GM12878 (cell line): ENCODE results near the gene PREX1. TPM values are rescaled to one million over a fixed set of nuclear protein-coding genes. Genes with fewer than 3 reads are reported as not detected.
A peak's percentile ranks its signal among the peaks of the same experiment; 100 is the strongest.

Experiments
- ATAC-seq: fragments of 200-7000 bp; cut with Tn5 transposase; 3 replicates; pipeline ENCODE4 v1.9.1; 2020; ENCODE audit warnings: mild to moderate bottlenecking, moderate library complexity
- BruUV-seq: library from RNA; stranded (reverse); fragments of 400-500 nt; replicated peaks from 2 replicates; lab custom pipeline; 2021; lab: Mats Ljungman, UMichigan
- CTCF ChIA-PET: fragments of 300-600 bp; sonication (Branson Sonifier 250); formaldehyde crosslinking; extraction: SDS; loops from one replicate; lab custom pipeline; 2021; ENCODE audit warnings: inconsistent platforms; lab: Yijun Ruan, JAX
- POLR2A ChIA-PET: fragments of 350-600 bp; formaldehyde crosslinking; extraction: SDS; loops from one replicate; lab custom pipeline; 2021; ENCODE audit warnings: inconsistent platforms; lab: Charles Lee
- RAD21 ChIA-PET: fragments of 300-600 bp; sonication (Branson Sonifier 250); formaldehyde crosslinking; loops from one replicate; lab custom pipeline; 2023; ENCODE audit warnings: antibody characterized with exemption; ENCODE audit not compliant: unreplicated experiment; lab: Charles Lee
- SMC1A ChIA-PET: fragments of 300-600 bp; sonication (Branson Sonifier 250); formaldehyde crosslinking; loops from one replicate; lab custom pipeline; 2023; ENCODE audit not compliant: unreplicated experiment, uncharacterized antibody; lab: Charles Lee
- DNase-seq: peaks from one replicate; pipeline ENCODE4 v3.0.0-alpha.2; 2011; ENCODE audit warnings: low read depth, low spot score
- FAIRE-seq: peaks from 3 replicates; lab custom pipeline; 2011; peaks lifted over from hg19 to GRCh38; lab: Jason Lieb, UNC
- H2AFZ ChIP-seq: 2 replicates; pipeline ENCODE4 v1.6.0; 2011; ENCODE audit warnings: low read depth, low read length, control low read depth; ENCODE audit not compliant: control insufficient read depth
- H3K27ac ChIP-seq: 2 replicates; pipeline ENCODE4 v1.5.1; 2011; ENCODE audit warnings: control low read depth; ENCODE audit not compliant: control insufficient read depth, insufficient read depth
- H3K27me3 ChIP-seq, 2 experiments: replicated peaks in 1 of 2; 2 replicates each; pipeline versions ENCODE4 v1.6.0 to v1.6.1; 2011; ENCODE audit warnings: low read length in 1 of 2; ENCODE audit not compliant: control insufficient read depth in 2 of 2, insufficient read depth in 2 of 2
- H3K36me3 ChIP-seq, 2 experiments: 2 replicates each; pipeline ENCODE4 v1.5.1; 2011; ENCODE audit warnings: low read length in 1 of 2; ENCODE audit not compliant: control insufficient read depth in 2 of 2, insufficient read depth in 2 of 2
- H3K4me1 ChIP-seq: 2 replicates; pipeline ENCODE4 v1.6.1; 2011; ENCODE audit warnings: mild to moderate bottlenecking, low read length, moderate library complexity, mixed read lengths; ENCODE audit not compliant: control insufficient read depth, insufficient read depth
- H3K4me2 ChIP-seq: 2 replicates; pipeline ENCODE4 v1.6.0; 2011; ENCODE audit warnings: control low read depth; ENCODE audit not compliant: control insufficient read depth, insufficient read depth
- H3K4me3 ChIP-seq: fragments of 200-600 bp; sonication (generic); 2 replicates; pipeline ENCODE4 v1.5.1; 2016
- H3K79me2 ChIP-seq: 2 replicates; pipeline ENCODE4 v1.6.0; 2011; ENCODE audit warnings: low read length; ENCODE audit not compliant: control insufficient read depth, insufficient read depth
- H3K9ac ChIP-seq: 2 replicates; pipeline ENCODE4 v1.8.0; 2011; ENCODE audit warnings: low read length, control low read depth, mixed read lengths; ENCODE audit not compliant: control insufficient read depth, insufficient read depth
- H3K9me3 ChIP-seq: replicated peaks from 3 replicates; pipeline ENCODE4 v1.5.1; 2011; ENCODE audit warnings: mild to moderate bottlenecking, low read length; ENCODE audit not compliant: control insufficient read depth, insufficient read depth
- H4K20me1 ChIP-seq: 2 replicates; pipeline ENCODE4 v1.6.0; 2011; ENCODE audit not compliant: control insufficient read depth, insufficient read depth
- HSF1 ChIP-seq: fragments of 150-350 bp; IDR thresholded peaks from 2 replicates; pipeline ENCODE4 v1.6.1; 2014; ENCODE audit warnings: mild to moderate bottlenecking, low read depth, low read length
- KAT2A ChIP-seq: conservative IDR thresholded peaks from 2 replicates; pipeline ENCODE4 v1.6.1; 2011; ENCODE audit warnings: low read depth, low read length; ENCODE audit not compliant: control insufficient read depth
- NFXL1 ChIP-seq: fragments of 450-650 bp; IDR thresholded peaks from 2 replicates; pipeline ENCODE4 v1.6.1; 2017; ENCODE audit warnings: antibody characterized with exemption, mild to moderate bottlenecking, borderline replicate concordance
- POLR2A ChIP-seq: IDR thresholded peaks from 2 replicates; pipeline ENCODE4 v1.6.1; 2011; ENCODE audit warnings: low read depth, mild to moderate bottlenecking, low read length
- TAF1 ChIP-seq: IDR thresholded peaks from 2 replicates; pipeline ENCODE4 v1.6.1; 2011; ENCODE audit warnings: mild to moderate bottlenecking, low read depth, low read length, borderline replicate concordance
- TCF12 ChIP-seq: IDR thresholded peaks from 2 replicates; pipeline ENCODE4 v1.6.1; 2011; ENCODE audit warnings: low read depth, mild to moderate bottlenecking, low read length
- ZNF384 ChIP-seq: IDR thresholded peaks from 2 replicates; pipeline ENCODE4 v1.6.1; 2012; ENCODE audit warnings: low read depth, mild to moderate bottlenecking, low read length, improper control_type of control experiment, borderline replicate concordance
- WGBS: methylation state at CpG from one replicate; pipeline ENCODE4 v1.1.6; 2016; ENCODE audit warnings: low lambda C conversion rate; ENCODE audit not compliant: insufficient replicate concordance, insufficient coverage; ENCODE audit errors: missing lambda C conversion rate; 5-methylcytosine and 5-hydroxymethylcytosine counted together
- in situ Hi-C: fragments of 300-500 bp; cut with MboI; formaldehyde crosslinking; loops from 9 replicates; pipeline ENCODE4 v1.14.3; 2018; ENCODE audit warnings: mixed read lengths
- intact Hi-C: fragments of 100-400 bp; cut with micrococcal nuclease; formaldehyde crosslinking; loops from one replicate; pipeline ENCODE4 v1.14.2; 2022; ENCODE audit not compliant: unreplicated experiment
- polyA plus RNA-seq, 11 experiments: library from polyadenylated mRNA; depleted of rRNA in 4 of 11; unstranded in 6 of 11; stranded (reverse) in 5 of 11; fragments of >200 nt; fragmentation: Nextera tagmentation in 4 of 11; fragmentation: Illumina TruSeq in 1 of 11; extraction: Ambion mirVana in 4 of 11; extraction: Trizol in 1 of 11; gene quantifications; 1 replicate in 1 of 11; 2 replicates in 10 of 11; pipeline versions ENCODE4 v1.2.1 to v1.2.3, GENCODE V29; 2011 to 2016; ENCODE audit warnings: inconsistent platforms in 2 of 11, missing spikeins in 2 of 11, low read depth in 1 of 11
- total RNA-seq, 4 experiments: library from RNA; depleted of rRNA in 3 of 4; stranded (reverse); fragments of >200 nt in 3 of 4; fragmentation: Illumina TruSeq in 1 of 4; extraction: Trizol in 1 of 4; gene quantifications; 2 replicates each; pipeline versions ENCODE4 v1.2.1 to v1.2.3, GENCODE V29; 2013 to 2021

PREX1 gene
- total and polyA plus RNA-seq, 10 of the 15 experiments (the other 5 are each of a cell fraction or from before 2014, with no cell fraction given): 2.6 to 114 (median 38.9) TPM

DNA sequence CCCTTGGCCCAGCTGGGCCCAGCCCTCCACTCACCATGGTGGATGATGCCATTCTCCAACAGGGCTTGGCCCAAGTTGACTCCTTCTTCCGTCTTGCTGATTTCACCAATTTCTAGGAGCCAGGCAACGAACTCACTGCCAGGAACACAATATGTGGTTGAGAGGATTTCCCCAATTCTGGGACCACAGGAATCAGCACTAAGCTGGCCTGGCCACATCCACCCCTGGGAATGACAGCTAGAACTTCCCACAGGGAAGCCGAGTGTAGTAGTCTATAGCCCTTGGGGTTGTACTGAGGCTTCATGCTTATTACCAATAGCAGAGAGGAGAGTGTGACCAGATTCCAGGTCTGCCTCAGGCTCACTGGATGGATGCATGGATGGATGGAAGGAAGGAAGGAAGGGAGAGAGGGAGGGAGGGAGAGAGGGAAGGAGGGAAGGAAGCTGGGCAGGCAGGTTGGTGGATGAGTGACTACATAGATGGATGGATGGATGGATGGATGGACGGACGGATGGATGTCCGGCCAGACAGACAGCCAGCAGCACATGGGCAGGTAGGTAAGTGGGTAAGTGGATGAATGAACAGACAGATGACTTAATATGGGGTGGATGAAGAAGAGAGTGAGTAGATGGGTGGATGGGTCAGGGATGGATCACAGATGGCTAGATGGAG lies 146.5 kb downstream of the PREX1 start:
- Histone ChIP-seq H3K36me3 (peaks cover 41 to 44% of the 10 kb centered on the region in 2 experiments), H3K27ac (no peak overlapping the region), H3K9ac (no peak overlapping the region), H2AFZ (no peak overlapping the region), H3K4me2 (no peak overlapping the region), H3K9me3 (no peaks in the 10 kb centered on the region), H3K27me3 (no peaks in the 10 kb centered on the region), H4K20me1 (no peaks in the 10 kb centered on the region), H3K79me2 (no peaks in the 10 kb centered on the region), H3K4me1 (no peaks in the 10 kb centered on the region), H3K4me3 (no peak overlapping the region)
- DNase-seq (no peak), ATAC-seq (no peak), FAIRE-seq (no peak)
- ChIA-PET POLR2A (no interaction called here), SMC1A (interaction anchor here (0.6 kb wide), 1 partner anchor 229 kb away, joined by 3 read pairs; no protein-coding TSS in a partner anchor), RAD21 (no interaction called here), CTCF (no interaction called here)
- in situ Hi-C loops (no loop called here), intact Hi-C loops (no loop called here)
- BruUV-seq: no TSS peak
- 76% methylated on average over 6 of the region's 6 CpGs for WGBS
- TF ChIP-seq NFXL1 (no peak; the same call in 1 of the 2 replicates), TCF12 (no peak), ZNF384 (no peak), POLR2A (0 out of 2 replicates have a peak, but pooled peaks have one; percentile 21)

GRCh38 chr20:48680650-48681049 lies 147.1 kb downstream of the PREX1 start:
- H4K20me1 ChIP-seq: no peaks in the 10 kb centered on the region
- no peak for TF ChIP-seq TAF1
- no peak for TF ChIP-seq HSF1
- no peak for TF ChIP-seq KAT2A
- no peak for TF ChIP-seq NFXL1
- BruUV-seq: no TSS peak
- no peak overlapping the region for H3K27ac ChIP-seq
- SMC1A ChIA-PET: no interaction called here
- CTCF ChIA-PET: no interaction called here
- peaks cover 43 to 47% of the 10 kb centered on the region in 2 experiments for H3K36me3 ChIP-seq
- no peak overlapping the region for H2AFZ ChIP-seq
- H3K79me2 ChIP-seq: no peaks in the 10 kb centered on the region
- POLR2A ChIA-PET: no interaction called here
- in situ Hi-C loops (no loop called here), intact Hi-C loops (no loop called here)
- RAD21 ChIA-PET: no interaction called here
- no peak overlapping the region for H3K9ac ChIP-seq
- ATAC-seq: no peak
- no peaks in the 10 kb centered on the region for H3K4me1 ChIP-seq
- 97% methylated on average over 7 of the region's 7 CpGs for WGBS
- no peaks in the 10 kb centered on the region for H3K27me3 ChIP-seq
- FAIRE-seq: no peak
- DNase-seq: no peak
- no peak overlapping the region for H3K4me2 ChIP-seq
- no peaks in the 10 kb centered on the region for H3K9me3 ChIP-seq
- H3K4me3 ChIP-seq: no peak overlapping the region
